ENCODE results near the gene CDH8. TPM values are rescaled to one million over a fixed set of nuclear protein-coding genes. Genes with fewer than 3 reads are reported as not detected.

CDH8 gene
- total and polyA plus RNA-seq, 2 donors (not counting 1 experiment from before 2014, with no cell fraction given): not detected

DNA sequence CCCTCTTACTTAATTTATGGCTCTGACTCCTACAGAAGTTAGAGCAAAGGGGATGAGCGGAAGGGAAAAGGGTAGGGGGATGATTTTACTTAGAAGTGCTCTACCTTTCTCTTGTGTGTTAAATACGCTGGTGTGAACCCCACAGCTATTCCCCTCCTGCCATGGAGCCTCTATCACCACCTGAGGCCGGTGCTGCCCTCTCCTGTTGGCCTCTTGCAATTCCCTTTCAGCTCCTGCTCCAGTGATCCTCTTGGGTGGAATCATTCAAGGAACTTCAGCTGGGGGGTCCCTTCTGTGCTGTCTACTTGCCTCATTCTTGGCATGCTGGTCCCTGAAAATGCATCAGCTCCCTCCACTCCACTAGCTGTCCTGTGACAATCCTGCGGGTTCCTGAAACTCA, 41.8 kb upstream of the CDH8 start:
- ChIA-PET CTCF (no interaction called here), POLR2A (no interaction called here)
- Histone ChIP-seq H3K4me3 (ENCODE audit: control extremely low read depth in 1 of 5, extremely low read depth in 1 of 5, insufficient read depth in 1 of 5, low read depth in 2 of 5, low read length in 4 of 5) (no peak overlapping the region), H3K9ac (ENCODE audit: low read length) (no peak overlapping the region), H3K4me1 (ENCODE audit: control insufficient read depth in 2 of 2, insufficient read depth in 2 of 2, low read length in 2 of 2) (no peaks in the 10 kb centered on the region), H3K27ac (ENCODE audit: low read length in 2 of 2) (no peak overlapping the region), H3K9me3 (ENCODE audit: control extremely low read depth in 1 of 3, control insufficient read depth in 2 of 3, insufficient read depth in 1 of 3, low read length in 2 of 3) (peaks cover 0 to 3% (median 0%) of the 10 kb centered on the region in 3 donors), H4K20me1 (ENCODE audit: control insufficient read depth, insufficient read depth, low read length, poor library complexity, severe bottlenecking) (no peaks in the 10 kb centered on the region), H3K27me3 (replicated peaks in 1 of 4; ENCODE audit: control extremely low read depth in 1 of 4, control insufficient read depth in 3 of 4, insufficient read depth in 4 of 4, low read length in 3 of 4) (no peaks in the 10 kb centered on the region), H3K36me3 (replicated peaks in 1 of 2; ENCODE audit: control extremely low read depth in 1 of 2, control insufficient read depth in 1 of 2, extremely low read depth in 1 of 2, insufficient read depth in 2 of 2, low read length in 1 of 2) (no peaks in the 10 kb centered on the region), H3K4me2 (replicated peaks; ENCODE audit: low read depth, low read length, poor library complexity, severe bottlenecking) (no peak overlapping the region), H2AFZ (ENCODE audit: insufficient read depth, low read depth, low read length, poor library complexity, severe bottlenecking) (no peak overlapping the region), H3K79me2 (ENCODE audit: control insufficient read depth, insufficient read depth, low read length) (no peaks in the 10 kb centered on the region)
- Mint-ChIP-seq H3K4me1 (no peaks in the 10 kb centered on the region), H3K27ac (no peak overlapping the region), H3K9me3 (ENCODE audit: insufficient read depth) (peaks cover 2% of the 10 kb centered on the region), H3K4me3 (no peak overlapping the region), H3K27me3 (no peaks in the 10 kb centered on the region)
- intact Hi-C loops (cut with micrococcal nuclease): no loop called here
- TF ChIP-seq, protein P1, sequence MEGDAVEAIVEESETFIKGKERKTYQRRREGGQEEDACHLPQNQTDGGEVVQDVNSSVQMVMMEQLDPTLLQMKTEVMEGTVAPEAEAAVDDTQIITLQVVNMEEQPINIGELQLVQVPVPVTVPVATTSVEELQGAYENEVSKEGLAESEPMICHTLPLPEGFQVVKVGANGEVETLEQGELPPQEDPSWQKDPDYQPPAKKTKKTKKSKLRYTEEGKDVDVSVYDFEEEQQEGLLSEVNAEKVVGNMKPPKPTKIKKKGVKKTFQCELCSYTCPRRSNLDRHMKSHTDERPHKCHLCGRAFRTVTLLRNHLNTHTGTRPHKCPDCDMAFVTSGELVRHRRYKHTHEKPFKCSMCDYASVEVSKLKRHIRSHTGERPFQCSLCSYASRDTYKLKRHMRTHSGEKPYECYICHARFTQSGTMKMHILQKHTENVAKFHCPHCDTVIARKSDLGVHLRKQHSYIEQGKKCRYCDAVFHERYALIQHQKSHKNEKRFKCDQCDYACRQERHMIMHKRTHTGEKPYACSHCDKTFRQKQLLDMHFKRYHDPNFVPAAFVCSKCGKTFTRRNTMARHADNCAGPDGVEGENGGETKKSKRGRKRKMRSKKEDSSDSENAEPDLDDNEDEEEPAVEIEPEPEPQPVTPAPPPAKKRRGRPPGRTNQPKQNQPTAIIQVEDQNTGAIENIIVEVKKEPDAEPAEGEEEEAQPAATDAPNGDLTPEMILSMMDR (IDR thresholded peaks at IDR 0.05): no peak
- TF ChIP-seq EZH2 (IDR thresholded peaks at IDR 0.05; ENCODE audit: borderline replicate concordance, insufficient read depth, low read depth, low read length, poor library complexity, severe bottlenecking): no peak
- no peak for ATAC-seq (ENCODE audit: low read depth)
- 39% methylated on average over 2 of the region's 4 CpGs for WGBS (ENCODE audit: insufficient coverage)
- no peak for DNase-seq

DNA sequence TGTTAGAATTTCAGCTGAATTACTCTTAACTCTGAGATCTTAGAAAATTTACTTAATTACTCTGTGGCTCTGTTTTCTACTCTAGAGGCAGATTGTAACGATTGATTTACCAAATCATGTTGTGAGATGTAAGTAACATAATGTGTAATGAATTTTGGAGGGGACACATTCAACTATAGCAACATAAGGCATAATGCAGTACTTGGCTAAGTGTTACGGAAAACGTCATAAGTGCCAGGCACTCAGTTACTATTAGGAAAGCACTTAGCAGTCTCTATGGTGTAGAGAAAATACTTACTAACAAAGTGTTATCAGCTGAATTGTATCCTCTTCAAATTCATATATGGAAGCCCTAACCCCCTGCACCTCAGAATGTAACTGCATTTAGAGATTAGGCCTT, 40.6 kb upstream of the CDH8 start:
- Histone ChIP-seq H3K79me2 (ENCODE audit: control insufficient read depth, insufficient read depth, low read length) (no peaks in the 10 kb centered on the region), H3K36me3 (replicated peaks in 1 of 2; ENCODE audit: control extremely low read depth in 1 of 2, control insufficient read depth in 1 of 2, extremely low read depth in 1 of 2, insufficient read depth in 2 of 2, low read length in 1 of 2) (no peaks in the 10 kb centered on the region), H4K20me1 (ENCODE audit: control insufficient read depth, insufficient read depth, low read length, poor library complexity, severe bottlenecking) (no peaks in the 10 kb centered on the region), H3K4me3 (ENCODE audit: control extremely low read depth in 1 of 5, extremely low read depth in 1 of 5, insufficient read depth in 1 of 5, low read depth in 2 of 5, low read length in 4 of 5) (no peak overlapping the region), H3K4me2 (replicated peaks; ENCODE audit: low read depth, low read length, poor library complexity, severe bottlenecking) (no peak overlapping the region), H3K9ac (ENCODE audit: low read length) (no peak overlapping the region), H3K4me1 (ENCODE audit: control insufficient read depth in 2 of 2, insufficient read depth in 2 of 2, low read length in 2 of 2) (no peaks in the 10 kb centered on the region), H3K9me3 (ENCODE audit: control extremely low read depth in 1 of 3, control insufficient read depth in 2 of 3, insufficient read depth in 1 of 3, low read length in 2 of 3) (peaks cover 0 to 7% (median 0%) of the 10 kb centered on the region in 3 donors), H3K27me3 (replicated peaks in 1 of 4; ENCODE audit: control extremely low read depth in 1 of 4, control insufficient read depth in 3 of 4, insufficient read depth in 4 of 4, low read length in 3 of 4) (no peaks in the 10 kb centered on the region), H2AFZ (ENCODE audit: insufficient read depth, low read depth, low read length, poor library complexity, severe bottlenecking) (no peak overlapping the region), H3K27ac (ENCODE audit: low read length in 2 of 2) (no peak overlapping the region)
- POLR2A ChIA-PET: no interaction called here
- Mint-ChIP-seq H3K27me3 (no peaks in the 10 kb centered on the region), H3K27ac (no peak overlapping the region), H3K9me3 (ENCODE audit: insufficient read depth) (peaks cover 2% of the 10 kb centered on the region), H3K4me1 (no peaks in the 10 kb centered on the region), H3K4me3 (no peak overlapping the region)
- intact Hi-C loops (cut with micrococcal nuclease): no loop called here
- DNase-seq (no peak), ATAC-seq (ENCODE audit: low read depth) (no peak)
- WGBS (ENCODE audit: insufficient coverage): no CpG with 5 or more reads among the region's 3 CpGs
- CTCF ChIA-PET: no interaction called here
- TF ChIP-seq, protein P1 (IDR thresholded peaks at IDR 0.05): no peak
- TF ChIP-seq EZH2 (IDR thresholded peaks at IDR 0.05; ENCODE audit: borderline replicate concordance, insufficient read depth, low read depth, low read length, poor library complexity, severe bottlenecking): no peak
